Activated T-helper 2 cell treated with anti-CD3 and anti-CD28 coated beads, Interferon-gamma antibody, Interleukin-2, Interleukin-4, amounts not matched to agents 10 μg/mL and 5 μg/mL and 100 μg/mL, durations not matched to agents 14 hours and 24 hours and 36 hours (primary cell): ENCODE measurements around the gene MAP3K1. TPM values are rescaled to one million over a fixed set of nuclear protein-coding genes. Genes with fewer than 3 reads are reported as not detected.

Experiments
- DNase-seq: peaks from one replicate; pipeline ENCODE4 v3.0.0; 2021; ENCODE audit warnings: low spot score
- H3K27ac Mint-ChIP-seq: one replicate; pipeline ENCODE4 v1.8.0; 2021; ENCODE audit warnings: mixed read lengths
- H3K27me3 Mint-ChIP-seq: one replicate; pipeline ENCODE4 v1.8.0; 2021; ENCODE audit warnings: low read depth, mixed read lengths
- H3K36me3 Mint-ChIP-seq: one replicate; pipeline ENCODE4 v1.8.0; 2021; ENCODE audit warnings: low read depth, mixed read lengths
- H3K4me1 Mint-ChIP-seq: one replicate; pipeline ENCODE4 v1.8.0; 2021; ENCODE audit warnings: low read depth, mixed read lengths
- H3K4me3 Mint-ChIP-seq: one replicate; pipeline ENCODE4 v1.8.0; 2021; ENCODE audit warnings: low read depth, mild to moderate bottlenecking, moderate library complexity, mixed read lengths
- H3K9me3 Mint-ChIP-seq: one replicate; pipeline ENCODE4 v1.8.0; 2021; ENCODE audit warnings: mixed read lengths
- intact Hi-C: fragments of 100-400 bp; cut with micrococcal nuclease; formaldehyde crosslinking; loops from one replicate; pipeline ENCODE4 v1.15.1; 2023
- total RNA-seq: library from RNA; stranded (reverse); gene quantifications from 2 replicates; pipeline ENCODE4 v1.2.3, GENCODE V29; 2022

MAP3K1 gene
- total RNA-seq, 1 donor from 2014 or later, result 20.7 TPM

- intact Hi-C loops, result no loop called here
- Mint-ChIP-seq H3K4me1 (peaks cover 10% of the 10 kb centered on the region), H3K27me3 (no peaks in the 10 kb centered on the region), H3K9me3 (no peaks in the 10 kb centered on the region), H3K27ac (no peak overlapping the region), H3K4me3 (no peak overlapping the region), H3K36me3 (peaks cover 72% of the 10 kb centered on the region)
- no peak for DNase-seq
Observed at GRCh38 chr5:56941981-56942380, 126.6 kb downstream of the MAP3K1 start.

Other genes starting within 250 kb of the MAP3K1 start
- 11.0 and 13.1 TPM in 2 replicates for gene SETD9, start 94.0 kb downstream of the MAP3K1 start, total RNA-seq
- gene MIER3, start 136.6 kb downstream of the MAP3K1 start, total RNA-seq, result 24.1 and 28.3 TPM in 2 replicates